ENCODE results near the gene RANBP1. TPM values are rescaled to one million over a fixed set of nuclear protein-coding genes. Genes with fewer than 3 reads are reported as not detected.
A peak's percentile ranks its signal among the peaks of the same experiment; 100 is the strongest.

RANBP1 gene
- total RNA-seq, 1 experiment from 2014 or later = 509 TPM

- Histone ChIP-seq H3K4me1 (ENCODE audit: insufficient read depth, low read length, poor library complexity, severe bottlenecking) (peaks cover 5% of the 10 kb centered on the region), H3K27me3 (replicated peaks; ENCODE audit: insufficient read depth, low read depth, low read length, poor library complexity) (no peaks in the 10 kb centered on the region), H3K27ac (ENCODE audit: low read depth, low read length, poor library complexity, severe bottlenecking) (no peak overlapping the region), H3K9me3 (ENCODE audit: low read depth, low read length, poor library complexity, severe bottlenecking) (no peaks in the 10 kb centered on the region), H3K36me3 (ENCODE audit: insufficient read depth, low read length, poor library complexity, severe bottlenecking) (peaks cover 50% of the 10 kb centered on the region), H3K4me3 (ENCODE audit: low read depth, low read length, poor library complexity, severe bottlenecking) (no peak overlapping the region)
- TF ChIP-seq CTCF (conservative IDR thresholded peaks at IDR 0.05; ENCODE audit: low read depth, low read length) (no peak), EZH2 (IDR thresholded peaks at IDR 0.05; ENCODE audit: borderline replicate concordance, low read depth, low read length, poor library complexity, severe bottlenecking) (no peak)
- BruUV-seq (replicated peaks) = no TSS peak
- POLR2A ChIA-PET (ENCODE audit: low non-redundant PET) = no interaction called here
- intact Hi-C loops (cut with micrococcal nuclease; ENCODE audit: unreplicated experiment) = loop anchor here (5.0 kb wide), 1 partner anchor 156 kb away; no protein-coding TSS in a partner anchor
- DNase-seq (ENCODE audit: low spot score) = no peak
- CTCF ChIA-PET = interaction anchor here (0.5 kb wide), 1 partner anchor 169 kb away, joined by 5 read pairs; no protein-coding TSS in a partner anchor
Observed at GRCh38 chr22:20127869-20128618, 12.1 kb downstream of the RANBP1 start.

DNA sequence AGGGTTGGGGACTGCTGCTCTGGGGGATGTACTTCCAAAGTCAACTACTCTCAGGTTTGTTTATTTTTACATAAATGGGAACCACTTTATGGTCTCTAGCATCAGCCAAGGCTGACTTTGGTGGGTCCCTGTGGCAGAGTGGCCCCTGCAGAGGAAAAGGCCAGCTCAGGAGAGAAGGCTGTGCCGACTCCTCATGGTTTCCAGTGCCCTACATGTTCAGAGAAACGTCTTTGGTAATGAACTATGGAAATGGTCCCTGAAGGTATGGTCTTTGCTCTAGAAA lies 12.7 kb downstream of the RANBP1 start:
- intact Hi-C loops (cut with micrococcal nuclease; ENCODE audit: unreplicated experiment) = loop anchor here (5.0 kb wide), 1 partner anchor 156 kb away; no protein-coding TSS in a partner anchor
- TF ChIP-seq EZH2 (IDR thresholded peaks at IDR 0.05; ENCODE audit: borderline replicate concordance, low read depth, low read length, poor library complexity, severe bottlenecking) (no peak), CTCF (conservative IDR thresholded peaks at IDR 0.05; ENCODE audit: low read depth, low read length) (no peak)
- DNase-seq (ENCODE audit: low spot score) = no peak
- no peak overlapping the region for H3K27ac ChIP-seq (ENCODE audit: low read depth, low read length, poor library complexity, severe bottlenecking)
- ChIA-PET POLR2A (ENCODE audit: low non-redundant PET) (no interaction called here), CTCF (interaction anchor here (0.5 kb wide), 1 partner anchor 170 kb away, joined by 5 read pairs; no protein-coding TSS in a partner anchor)
- peaks cover 5% of the 10 kb centered on the region for H3K4me1 ChIP-seq (ENCODE audit: insufficient read depth, low read length, poor library complexity, severe bottlenecking)
- peaks cover 45% of the 10 kb centered on the region for H3K36me3 ChIP-seq (ENCODE audit: insufficient read depth, low read length, poor library complexity, severe bottlenecking)
- no TSS peak for BruUV-seq (replicated peaks)
- H3K27me3 ChIP-seq (replicated peaks; ENCODE audit: insufficient read depth, low read depth, low read length, poor library complexity) = no peaks in the 10 kb centered on the region
- no peaks in the 10 kb centered on the region for H3K9me3 ChIP-seq (ENCODE audit: low read depth, low read length, poor library complexity, severe bottlenecking)
- H3K4me3 ChIP-seq (ENCODE audit: low read depth, low read length, poor library complexity, severe bottlenecking) = no peak overlapping the region

DNA sequence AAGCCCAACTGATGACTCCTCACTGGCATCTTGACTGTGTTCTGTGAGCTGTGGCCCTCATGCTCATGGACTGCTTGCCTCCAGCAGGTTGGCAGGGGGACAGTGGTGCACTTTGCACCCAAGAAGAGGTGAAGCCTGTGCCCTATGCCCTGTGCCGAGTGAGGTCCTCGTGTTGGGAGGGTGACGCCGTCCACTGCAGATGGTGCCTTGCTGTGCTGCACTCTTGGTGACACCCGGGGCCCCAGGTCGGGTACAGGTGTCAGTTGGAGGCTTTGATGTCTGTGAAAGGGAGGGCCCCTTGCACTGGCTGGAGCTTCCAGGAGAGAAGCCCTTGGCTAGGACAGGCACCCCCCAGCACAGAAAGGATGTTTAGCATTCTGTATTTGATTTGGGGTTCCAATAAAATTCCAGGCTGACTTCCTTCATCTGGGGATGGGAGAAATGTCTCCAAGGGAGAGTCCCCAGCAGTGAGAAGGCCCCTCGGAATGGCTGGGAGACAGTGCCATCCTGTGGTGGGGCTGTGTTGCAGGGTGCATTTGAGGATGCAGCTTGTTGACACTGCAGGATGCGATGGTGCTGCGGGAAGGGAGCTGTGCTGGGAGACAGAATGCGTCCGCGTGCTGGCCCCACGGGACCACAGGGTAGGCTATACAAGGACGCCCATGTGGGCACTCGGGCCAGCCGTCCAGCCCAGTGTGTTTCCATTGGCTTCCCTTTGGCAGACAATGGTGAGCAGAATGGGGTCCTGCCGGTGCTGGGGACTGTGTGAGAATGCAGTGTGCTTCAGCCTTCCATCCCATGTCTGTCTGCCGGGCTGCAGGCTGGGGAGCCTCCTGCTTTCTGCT lies 13.2 kb downstream of the RANBP1 start:
- DNase-seq (ENCODE audit: low spot score) = peak; percentile 68
- ChIA-PET CTCF (no interaction called here), POLR2A (ENCODE audit: low non-redundant PET) (no interaction called here)
- H3K27me3 ChIP-seq (replicated peaks; ENCODE audit: insufficient read depth, low read depth, low read length, poor library complexity) = no peaks in the 10 kb centered on the region
- H3K4me3 ChIP-seq (ENCODE audit: low read depth, low read length, poor library complexity, severe bottlenecking) = no peak overlapping the region
- no peaks in the 10 kb centered on the region for H3K9me3 ChIP-seq (ENCODE audit: low read depth, low read length, poor library complexity, severe bottlenecking)
- H3K36me3 ChIP-seq (ENCODE audit: insufficient read depth, low read length, poor library complexity, severe bottlenecking) = peaks cover 40% of the 10 kb centered on the region
- intact Hi-C loops (cut with micrococcal nuclease; ENCODE audit: unreplicated experiment) = loop anchor here (5.0 kb wide), 1 partner anchor 157 kb away; no protein-coding TSS in a partner anchor
- BruUV-seq (replicated peaks) = no TSS peak
- H3K27ac ChIP-seq (ENCODE audit: low read depth, low read length, poor library complexity, severe bottlenecking) = no peak overlapping the region
- H3K4me1 ChIP-seq (ENCODE audit: insufficient read depth, low read length, poor library complexity, severe bottlenecking) = peaks cover 5% of the 10 kb centered on the region
- no peak for TF ChIP-seq EZH2 (IDR thresholded peaks at IDR 0.05; ENCODE audit: borderline replicate concordance, low read depth, low read length, poor library complexity, severe bottlenecking)
- TF ChIP-seq CTCF (conservative IDR thresholded peaks at IDR 0.05; ENCODE audit: low read depth, low read length) = peak; percentile 62

Data from A673 (cell line).